Fibroblast of pulmonary artery (primary cell): ENCODE results near the gene HIRA.

ENCODE experiments used
- DNase-seq: peaks from one replicate; pipeline ENCODE4 v3.0.0-alpha.2; 2010; ENCODE audit warnings: low read depth
- H3K4me3 ChIP-seq: replicated peaks from 2 replicates; pipeline ENCODE4 v1.5.1; 2011; ENCODE audit warnings: low read depth, mild to moderate bottlenecking, control low read depth, low read length, moderate library complexity
- CTCF ChIP-seq: IDR thresholded peaks from 2 replicates; pipeline ENCODE4 v1.5.1; 2011; ENCODE audit warnings: mild to moderate bottlenecking, control low read depth, low read length, inconsistent platforms; ENCODE audit errors: missing control alignments

HIRA gene

GRCh38 chr22:19352217-19352616 lies 79.3 kb downstream of the HIRA start:
- TF ChIP-seq CTCF, result no peak

GRCh38 chr22:19351604-19352003 lies 79.9 kb downstream of the HIRA start:
- DNase-seq, result no peak
- TF ChIP-seq CTCF, result no peak
- H3K4me3 ChIP-seq, result no peak overlapping the region

More at GRCh38 chr22:19352217-19352616, 79.3 kb downstream of the HIRA start:
- no peak overlapping the region for H3K4me3 ChIP-seq
- DNase-seq, result no peak

- DNase-seq, result no peak
- no peak overlapping the region for H3K4me3 ChIP-seq
- TF ChIP-seq CTCF, result no peak
These were observed 80.6 kb downstream of the HIRA start for GRCh38 chr22:19350947-19351346.

- TF ChIP-seq CTCF, result no peak
- no peak for DNase-seq
These were observed 81.1 kb downstream of the HIRA start for GRCh38 chr22:19350476-19350859.

GRCh38 chr22:19349778-19350475 lies 81.6 kb downstream of the HIRA start:
- no peak overlapping the region for H3K4me3 ChIP-seq
- no peak for TF ChIP-seq CTCF
- no peak for DNase-seq

More at GRCh38 chr22:19350476-19350859, 81.1 kb downstream of the HIRA start:
- no peak overlapping the region for H3K4me3 ChIP-seq

GRCh38 chr22:19346677-19347265 lies 84.8 kb downstream of the HIRA start:
- no peak for TF ChIP-seq CTCF
- DNase-seq, result no peak
- no peak overlapping the region for H3K4me3 ChIP-seq

GRCh38 chr22:19344420-19344819 lies 87.1 kb downstream of the HIRA start:
- H3K4me3 ChIP-seq, result no peak overlapping the region
- DNase-seq, result no peak
- TF ChIP-seq CTCF, result no peak
